ENCODE data around the gene UFL1.
"Not testable (repeated sequence)": the region's sequence is repeated elsewhere in the genome, so short reads cannot be mapped to it uniquely, and the experiment has no call there.

The UFL1 gene

GRCh38 chr6:96522465-96523009 lies 931 bp downstream of the UFL1 start:
- Histone ChIP-seq H3K9me3 (ENCODE audit: control insufficient read depth in 2 of 2, low read length in 2 of 2) (no peaks in the 10 kb centered on the region), H3K4me1 (ENCODE audit: control insufficient read depth, insufficient read depth, low read length) (peaks cover 5% of the 10 kb centered on the region), H3K9ac (ENCODE audit: low read length in 2 of 2) (peak overlapping the region; percentile 96 to 97), H3K27ac (ENCODE audit: low read length) (peak overlapping the region; percentile 89), H3K36me3 (ENCODE audit: control insufficient read depth in 2 of 2, insufficient read depth in 2 of 2, low read length in 2 of 2) (peaks cover 0 to 11% of the 10 kb centered on the region in 2 donors), H3K4me3 (ENCODE audit: low read length in 2 of 2) (peak overlapping the region; percentile 82 to 90), H3K27me3 (ENCODE audit: control insufficient read depth in 1 of 2, insufficient read depth in 2 of 2, low read length in 2 of 2) (no peaks in the 10 kb centered on the region)

GRCh38 chr6:96528193-96528592 lies 6.6 kb downstream of the UFL1 start:
- H3K4me1 ChIP-seq (ENCODE audit: control insufficient read depth, insufficient read depth, low read length) = no peaks in the 10 kb centered on the region
- H3K27ac ChIP-seq (ENCODE audit: low read length) = no peak overlapping the region
- H3K27me3 ChIP-seq (ENCODE audit: control insufficient read depth in 1 of 2, insufficient read depth in 2 of 2, low read length in 2 of 2) = no peaks in the 10 kb centered on the region
- H3K9ac ChIP-seq (ENCODE audit: low read length in 2 of 2) = no peak overlapping the region
- no peak overlapping the region for H3K4me3 ChIP-seq (ENCODE audit: low read length in 2 of 2)
- peaks cover 25 to 51% of the 10 kb centered on the region in 2 donors for H3K36me3 ChIP-seq (ENCODE audit: control insufficient read depth in 2 of 2, insufficient read depth in 2 of 2, low read length in 2 of 2)
- no peaks in the 10 kb centered on the region for H3K9me3 ChIP-seq (ENCODE audit: control insufficient read depth in 2 of 2, low read length in 2 of 2)

GRCh38 chr6:96532399-96532798 lies 10.8 kb downstream of the UFL1 start:
- peaks cover 25 to 44% of the 10 kb centered on the region in 2 donors for H3K36me3 ChIP-seq (ENCODE audit: control insufficient read depth in 2 of 2, insufficient read depth in 2 of 2, low read length in 2 of 2)
- H3K4me3 ChIP-seq (ENCODE audit: low read length in 2 of 2) = no peak overlapping the region
- H3K4me1 ChIP-seq (ENCODE audit: control insufficient read depth, insufficient read depth, low read length) = no peaks in the 10 kb centered on the region
- no peaks in the 10 kb centered on the region for H3K27me3 ChIP-seq (ENCODE audit: control insufficient read depth in 1 of 2, insufficient read depth in 2 of 2, low read length in 2 of 2)
- H3K9me3 ChIP-seq (ENCODE audit: control insufficient read depth in 2 of 2, low read length in 2 of 2) = no peaks in the 10 kb centered on the region
- H3K9ac ChIP-seq (ENCODE audit: low read length in 2 of 2) = no peak overlapping the region
- H3K27ac ChIP-seq (ENCODE audit: low read length) = no peak overlapping the region

GRCh38 chr6:96537726-96538125 lies 16.1 kb downstream of the UFL1 start:
- Histone ChIP-seq H3K27me3 (ENCODE audit: control insufficient read depth in 1 of 2, insufficient read depth in 2 of 2, low read length in 2 of 2) (no peaks in the 10 kb centered on the region), H3K9ac (ENCODE audit: low read length in 2 of 2) (no peak overlapping the region), H3K4me1 (ENCODE audit: control insufficient read depth, insufficient read depth, low read length) (no peaks in the 10 kb centered on the region), H3K27ac (ENCODE audit: low read length) (no peak overlapping the region), H3K9me3 (ENCODE audit: control insufficient read depth in 2 of 2, low read length in 2 of 2) (no peaks in the 10 kb centered on the region), H3K36me3 (ENCODE audit: control insufficient read depth in 2 of 2, insufficient read depth in 2 of 2, low read length in 2 of 2) (peaks cover 7 to 19% of the 10 kb centered on the region in 2 donors), H3K4me3 (ENCODE audit: low read length in 2 of 2) (no peak overlapping the region)

GRCh38 chr6:96542702-96543101 lies 21.1 kb downstream of the UFL1 start:
- Histone ChIP-seq H3K36me3 (ENCODE audit: control insufficient read depth in 2 of 2, insufficient read depth in 2 of 2, low read length in 2 of 2) (peaks cover 15 to 30% of the 10 kb centered on the region in 2 donors), H3K27me3 (ENCODE audit: control insufficient read depth in 1 of 2, insufficient read depth in 2 of 2, low read length in 2 of 2) (no peaks in the 10 kb centered on the region), H3K9ac (ENCODE audit: low read length in 2 of 2) (no peak overlapping the region), H3K4me3 (ENCODE audit: low read length in 2 of 2) (no peak overlapping the region), H3K9me3 (ENCODE audit: control insufficient read depth in 2 of 2, low read length in 2 of 2) (no peaks in the 10 kb centered on the region), H3K4me1 (ENCODE audit: control insufficient read depth, insufficient read depth, low read length) (no peaks in the 10 kb centered on the region), H3K27ac (ENCODE audit: low read length) (no peak overlapping the region)

- Histone ChIP-seq H3K36me3 (ENCODE audit: control insufficient read depth in 2 of 2, insufficient read depth in 2 of 2, low read length in 2 of 2) (peaks cover 19 to 31% of the 10 kb centered on the region in 2 donors), H3K4me3 (ENCODE audit: low read length in 2 of 2) (no peak overlapping the region), H3K4me1 (ENCODE audit: control insufficient read depth, insufficient read depth, low read length) (no peaks in the 10 kb centered on the region), H3K9ac (ENCODE audit: low read length in 2 of 2) (no peak overlapping the region), H3K9me3 (ENCODE audit: control insufficient read depth in 2 of 2, low read length in 2 of 2) (no peaks in the 10 kb centered on the region), H3K27ac (ENCODE audit: low read length) (no peak overlapping the region), H3K27me3 (ENCODE audit: control insufficient read depth in 1 of 2, insufficient read depth in 2 of 2, low read length in 2 of 2) (no peaks in the 10 kb centered on the region)
Measured at GRCh38 chr6:96545882-96546281, 24.3 kb downstream of the UFL1 start.

- H3K9me3 ChIP-seq (ENCODE audit: control insufficient read depth in 2 of 2, low read length in 2 of 2) = no peaks in the 10 kb centered on the region
Measured at GRCh38 chr6:96547654-96548053, 26.0 kb downstream of the UFL1 start.

GRCh38 chr6:96554558-96554957 lies 33.0 kb downstream of the UFL1 start:
- no peaks in the 10 kb centered on the region for H3K9me3 ChIP-seq (ENCODE audit: control insufficient read depth in 2 of 2, low read length in 2 of 2)
- H3K27me3 ChIP-seq (ENCODE audit: control insufficient read depth in 1 of 2, insufficient read depth in 2 of 2, low read length in 2 of 2) = no peaks in the 10 kb centered on the region
- H3K36me3 ChIP-seq (ENCODE audit: control insufficient read depth in 2 of 2, insufficient read depth in 2 of 2, low read length in 2 of 2) = peaks cover 17 to 24% of the 10 kb centered on the region in 2 donors
- H3K27ac ChIP-seq (ENCODE audit: low read length) = no peak overlapping the region
- no peak overlapping the region for H3K4me3 ChIP-seq (ENCODE audit: low read length in 2 of 2)
- no peak overlapping the region for H3K9ac ChIP-seq (ENCODE audit: low read length in 2 of 2)
- no peaks in the 10 kb centered on the region for H3K4me1 ChIP-seq (ENCODE audit: control insufficient read depth, insufficient read depth, low read length)

More at GRCh38 chr6:96547654-96548053, 26.0 kb downstream of the UFL1 start:
- H3K27me3 ChIP-seq (ENCODE audit: control insufficient read depth in 1 of 2, insufficient read depth in 2 of 2, low read length in 2 of 2) = no peaks in the 10 kb centered on the region
- no peaks in the 10 kb centered on the region for H3K4me1 ChIP-seq (ENCODE audit: control insufficient read depth, insufficient read depth, low read length)
- no peak overlapping the region for H3K4me3 ChIP-seq (ENCODE audit: low read length in 2 of 2)
- no peak overlapping the region for H3K9ac ChIP-seq (ENCODE audit: low read length in 2 of 2)
- H3K27ac ChIP-seq (ENCODE audit: low read length) = no peak overlapping the region
- peaks cover 23 to 35% of the 10 kb centered on the region in 2 donors for H3K36me3 ChIP-seq (ENCODE audit: control insufficient read depth in 2 of 2, insufficient read depth in 2 of 2, low read length in 2 of 2)

- not testable (repeated sequence) for H3K9ac ChIP-seq (ENCODE audit: low read length in 2 of 2); H3K36me3 ChIP-seq (ENCODE audit: control insufficient read depth in 2 of 2, insufficient read depth in 2 of 2, low read length in 2 of 2); H3K27ac ChIP-seq (ENCODE audit: low read length); H3K4me1 ChIP-seq (ENCODE audit: control insufficient read depth, insufficient read depth, low read length); H3K27me3 ChIP-seq (ENCODE audit: control insufficient read depth in 1 of 2, insufficient read depth in 2 of 2, low read length in 2 of 2); H3K9me3 ChIP-seq (ENCODE audit: control insufficient read depth in 2 of 2, low read length in 2 of 2); H3K4me3 ChIP-seq (ENCODE audit: low read length in 2 of 2)
Measured at GRCh38 chr6:96559740-96560139, 38.1 kb downstream of the UFL1 start.

GRCh38 chr6:96562886-96563285 lies 41.3 kb downstream of the UFL1 start, which contains the start of gene FHL5:
FHL5 (plus strand) TSS chr6:96563128; CDS start chr6:96603614, 40,486 bp downstream.
- Histone ChIP-seq H3K9ac (ENCODE audit: low read length in 2 of 2) (peak within 1 kb of the TSS in 1 of 2 donors; percentile 13), H3K27me3 (ENCODE audit: control insufficient read depth in 1 of 2, insufficient read depth in 2 of 2, low read length in 2 of 2) (no peaks in the 10 kb centered on the region), H3K4me3 (ENCODE audit: low read length in 2 of 2) (peak within 1 kb of the TSS in 1 of 2 donors; percentile 16), H3K9me3 (ENCODE audit: control insufficient read depth in 2 of 2, low read length in 2 of 2) (no peaks in the 10 kb centered on the region), H3K36me3 (ENCODE audit: control insufficient read depth in 2 of 2, insufficient read depth in 2 of 2, low read length in 2 of 2) (no peaks in the 10 kb centered on the region), H3K27ac (ENCODE audit: low read length) (no peak within 1 kb of the TSS), H3K4me1 (ENCODE audit: control insufficient read depth, insufficient read depth, low read length) (no peaks in the 10 kb centered on the region)

GRCh38 chr6:96563853-96564252 lies 42.2 kb downstream of the UFL1 start:
- H3K4me3 ChIP-seq (ENCODE audit: low read length in 2 of 2) = no peak overlapping the region

More at GRCh38 chr6:96563853-96564252, 42.2 kb downstream of the UFL1 start:
- Histone ChIP-seq H3K27ac (ENCODE audit: low read length) (no peak overlapping the region), H3K27me3 (ENCODE audit: control insufficient read depth in 1 of 2, insufficient read depth in 2 of 2, low read length in 2 of 2) (no peaks in the 10 kb centered on the region), H3K9ac (ENCODE audit: low read length in 2 of 2) (no peak overlapping the region), H3K4me1 (ENCODE audit: control insufficient read depth, insufficient read depth, low read length) (no peaks in the 10 kb centered on the region), H3K9me3 (ENCODE audit: control insufficient read depth in 2 of 2, low read length in 2 of 2) (no peaks in the 10 kb centered on the region), H3K36me3 (ENCODE audit: control insufficient read depth in 2 of 2, insufficient read depth in 2 of 2, low read length in 2 of 2) (no peaks in the 10 kb centered on the region)
